Omental fat pad (tissue), 4 donors: ENCODE results near the gene PRRC2A. TPM values are rescaled to one million over a fixed set of nuclear protein-coding genes. Genes with fewer than 3 reads are reported as not detected.

ENCODE experiments used
- ATAC-seq: fragments of 150-250 bp; one replicate; pipeline ENCODE4 v1.9.1; 2016; ENCODE audit warnings: mild to moderate bottlenecking, moderate library complexity; ENCODE audit not compliant: low FRiP score
- DNase-seq: peaks from one replicate; pipeline ENCODE4 v3.0.0-alpha.2; 2019; ENCODE audit warnings: low spot score
- total RNA-seq, 4 donors: library from RNA; depleted of rRNA; stranded (reverse); fragments of >200 nt; gene quantifications; one replicate each; pipeline ENCODE4 v1.1.0, GENCODE V29; 2016
- TF ChIP-seq, protein P1 (sequence below), 3 donors: fragments of 450-650 bp; IDR thresholded peaks; one replicate each; pipeline ENCODE4 v1.5.1; 2016 to 2017; ENCODE audit warnings: antibody characterized with exemption in 3 of 3, mild to moderate bottlenecking in 3 of 3, moderate library complexity in 2 of 3

PRRC2A gene
- total RNA-seq, 4 donors from 2014 or later, result 44.8 to 111 (median 65.4) TPM

DNA sequence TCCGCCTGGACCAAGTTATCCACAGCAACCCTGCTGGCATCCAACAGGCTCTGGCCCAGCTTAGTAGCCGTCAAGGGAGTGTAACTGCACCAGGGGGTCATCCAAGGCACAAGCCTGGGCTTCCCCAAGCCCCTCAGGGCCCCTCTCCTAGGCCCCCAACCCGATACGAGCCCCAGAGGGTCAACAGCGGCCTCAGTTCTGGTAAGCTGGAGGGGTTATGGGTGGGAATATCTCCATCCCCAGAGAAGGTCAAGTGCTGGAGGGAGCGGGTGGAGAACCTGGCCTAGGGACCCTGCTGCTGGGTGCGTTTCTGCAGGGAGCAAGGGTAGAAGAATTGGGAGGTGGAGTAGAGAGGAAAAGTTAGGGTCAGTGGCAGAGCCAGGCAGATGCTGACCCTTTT is 12.9 kb downstream of the PRRC2A start:
- no peak for ATAC-seq
- DNase-seq, result no peak
- TF ChIP-seq, protein P1, sequence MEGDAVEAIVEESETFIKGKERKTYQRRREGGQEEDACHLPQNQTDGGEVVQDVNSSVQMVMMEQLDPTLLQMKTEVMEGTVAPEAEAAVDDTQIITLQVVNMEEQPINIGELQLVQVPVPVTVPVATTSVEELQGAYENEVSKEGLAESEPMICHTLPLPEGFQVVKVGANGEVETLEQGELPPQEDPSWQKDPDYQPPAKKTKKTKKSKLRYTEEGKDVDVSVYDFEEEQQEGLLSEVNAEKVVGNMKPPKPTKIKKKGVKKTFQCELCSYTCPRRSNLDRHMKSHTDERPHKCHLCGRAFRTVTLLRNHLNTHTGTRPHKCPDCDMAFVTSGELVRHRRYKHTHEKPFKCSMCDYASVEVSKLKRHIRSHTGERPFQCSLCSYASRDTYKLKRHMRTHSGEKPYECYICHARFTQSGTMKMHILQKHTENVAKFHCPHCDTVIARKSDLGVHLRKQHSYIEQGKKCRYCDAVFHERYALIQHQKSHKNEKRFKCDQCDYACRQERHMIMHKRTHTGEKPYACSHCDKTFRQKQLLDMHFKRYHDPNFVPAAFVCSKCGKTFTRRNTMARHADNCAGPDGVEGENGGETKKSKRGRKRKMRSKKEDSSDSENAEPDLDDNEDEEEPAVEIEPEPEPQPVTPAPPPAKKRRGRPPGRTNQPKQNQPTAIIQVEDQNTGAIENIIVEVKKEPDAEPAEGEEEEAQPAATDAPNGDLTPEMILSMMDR (IDR thresholded peaks at IDR 0.05), result no peak

DNA sequence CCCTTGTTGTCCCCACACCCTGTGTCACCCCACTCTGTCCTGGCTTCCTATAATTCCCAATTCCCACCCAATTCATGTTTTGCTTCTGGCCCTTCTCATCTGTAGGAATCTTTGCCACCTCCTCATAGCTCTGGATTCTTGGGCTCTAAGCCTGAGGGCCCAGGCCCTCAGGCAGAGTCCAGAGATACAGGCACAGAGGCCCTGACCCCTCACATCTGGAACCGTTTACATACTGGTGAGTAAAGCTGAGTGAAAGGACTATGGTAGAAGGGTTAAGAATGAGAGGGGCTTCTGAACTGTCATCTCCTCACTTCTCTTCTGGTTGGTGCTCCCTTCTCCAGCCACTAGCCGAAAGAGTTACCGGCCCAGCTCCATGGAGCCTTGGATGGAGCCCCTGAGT is 13.6 kb downstream of the PRRC2A start:
- DNase-seq, result no peak
- ATAC-seq, result no peak
- TF ChIP-seq, protein P1 (IDR thresholded peaks at IDR 0.05), result no peak

DNA sequence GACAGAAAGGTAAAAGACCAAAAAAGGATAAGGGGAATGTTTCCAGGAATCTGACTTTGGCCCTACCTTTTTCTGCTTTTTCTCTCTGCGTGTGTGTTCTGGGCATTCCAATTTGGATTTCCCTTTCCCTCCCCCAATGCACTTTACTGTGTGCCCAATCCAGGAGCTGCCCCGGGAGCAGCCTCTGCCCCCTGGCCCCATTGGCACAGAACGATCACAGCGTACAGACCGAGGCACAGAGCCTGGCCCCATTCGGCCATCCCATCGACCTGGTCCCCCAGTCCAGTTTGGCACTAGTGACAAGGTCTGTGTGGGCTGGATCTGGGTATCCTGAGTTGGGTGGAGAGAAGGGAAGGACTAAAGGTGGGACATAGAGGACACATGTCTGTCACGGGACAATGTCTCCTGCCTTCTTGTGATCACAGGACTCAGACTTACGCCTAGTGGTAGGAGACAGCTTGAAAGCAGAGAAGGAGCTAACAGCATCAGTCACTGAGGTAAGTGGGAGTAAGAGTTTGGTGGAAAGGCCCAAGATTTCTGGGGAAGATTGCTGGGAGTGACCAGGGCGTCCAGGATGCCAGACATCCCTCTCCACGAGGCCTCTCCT is 14.6 kb downstream of the PRRC2A start:
- TF ChIP-seq, protein P1 (IDR thresholded peaks at IDR 0.05), result no peak
- DNase-seq (no peak), ATAC-seq (no peak)

DNA sequence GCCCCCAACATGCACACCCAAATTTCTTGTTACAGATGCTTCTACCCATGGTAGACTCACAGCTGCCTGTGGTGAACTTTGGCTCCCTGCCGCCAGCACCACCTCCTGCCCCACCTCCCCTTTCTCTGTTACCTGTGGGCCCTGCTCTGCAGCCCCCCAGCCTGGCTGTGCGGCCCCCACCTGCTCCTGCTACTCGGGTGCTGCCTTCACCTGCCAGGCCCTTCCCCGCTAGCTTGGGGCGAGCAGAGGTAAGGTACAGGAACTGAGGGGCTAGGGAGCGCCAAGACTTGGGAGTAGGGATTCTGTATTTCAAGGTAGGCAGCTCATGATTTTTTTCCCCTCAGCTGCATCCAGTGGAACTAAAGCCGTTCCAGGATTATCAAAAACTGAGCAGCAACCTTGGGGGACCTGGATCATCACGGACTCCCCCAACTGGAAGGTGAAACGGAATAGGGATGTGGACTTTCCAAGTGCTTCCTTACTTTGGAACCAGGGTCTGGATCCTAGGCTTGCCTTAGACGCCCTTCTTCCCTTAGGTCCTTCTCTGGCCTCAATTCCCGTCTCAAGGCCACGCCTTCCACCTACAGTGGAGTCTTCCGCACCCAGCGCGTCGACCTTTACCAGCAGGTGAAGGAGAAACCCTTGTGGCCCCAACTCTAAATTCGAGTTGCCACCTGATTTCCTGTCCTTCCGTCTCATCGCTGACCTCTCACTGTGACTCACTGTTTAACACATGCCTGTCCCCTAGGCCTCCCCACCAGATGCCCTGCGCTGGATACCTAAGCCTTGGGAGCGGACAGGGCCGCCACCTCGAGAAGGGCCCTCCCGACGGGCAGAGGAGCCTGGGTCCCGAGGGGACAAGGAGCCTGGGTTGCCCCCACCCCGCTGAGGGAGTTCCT is 16.4 kb downstream of the PRRC2A start:
- TF ChIP-seq, protein P1 (IDR thresholded peaks at IDR 0.05), result no peak
- DNase-seq (no peak), ATAC-seq (no peak)

DNA sequence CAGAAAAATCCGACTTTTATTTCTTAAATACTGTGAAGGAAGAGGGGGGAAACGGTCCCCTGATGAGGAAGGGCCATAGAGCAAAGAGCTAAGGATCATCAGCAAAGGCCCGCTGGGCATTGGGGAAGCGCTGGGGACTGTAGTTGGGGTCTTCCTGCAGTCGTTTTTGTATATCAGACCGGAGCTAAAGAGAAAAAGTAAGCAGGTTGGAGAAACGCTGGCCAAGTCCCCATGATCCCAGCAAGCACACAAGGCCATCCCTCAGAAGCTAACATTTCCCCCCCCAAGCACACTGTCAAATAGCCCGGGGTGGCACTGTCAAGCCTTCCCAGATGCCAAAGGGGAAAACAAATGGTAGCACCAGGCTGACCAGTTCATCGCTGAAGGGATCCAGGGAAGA is 18.5 kb downstream of the PRRC2A start:
- DNase-seq (no peak), ATAC-seq (no peak)
- TF ChIP-seq, protein P1 (IDR thresholded peaks at IDR 0.05), result no peak

DNA sequence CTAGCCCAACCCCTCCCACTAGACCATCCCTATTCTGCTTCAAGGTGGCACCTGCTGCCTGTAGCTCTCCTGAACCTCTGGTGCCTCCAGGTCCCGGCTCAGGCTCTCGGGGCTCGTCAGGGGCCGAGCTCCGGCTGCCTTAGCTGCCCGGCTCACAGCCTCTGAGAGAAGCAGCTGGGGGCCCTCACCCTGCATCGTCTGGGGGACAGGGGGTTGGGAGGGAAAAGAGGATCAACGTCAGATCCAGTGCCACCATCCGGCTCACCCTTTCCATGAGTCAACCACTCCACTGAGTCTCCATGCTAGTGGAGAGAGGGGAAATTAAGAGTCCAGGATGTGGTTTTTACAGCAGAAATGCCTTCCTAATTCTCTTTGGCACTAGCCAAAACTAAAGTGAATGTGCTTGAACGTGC is 18.9 kb downstream of the PRRC2A start:
- peak; percentile 13 for ATAC-seq
- TF ChIP-seq, protein P1 (IDR thresholded peaks at IDR 0.05), result no peak
- DNase-seq, result no peak
